Measurements from ENCODE around the gene MAP2K6. TPM values are rescaled to one million over a fixed set of nuclear protein-coding genes. Genes with fewer than 3 reads are reported as not detected.

Gene MAP2K6
- total RNA-seq, 1 donor from 2014 or later = 2.0 TPM

- no peaks in the 10 kb centered on the region for H3K27me3 ChIP-seq (ENCODE audit: low read depth)
- no peak overlapping the region for H3K27ac ChIP-seq (replicated peaks)
- no peak for TF ChIP-seq CTCF (IDR thresholded peaks at IDR 0.05; ENCODE audit: borderline replicate concordance)
- no peak overlapping the region for H3K4me3 ChIP-seq
- H3K36me3 ChIP-seq = no peaks in the 10 kb centered on the region
- DNase-seq = no peak
- intact Hi-C loops (cut with micrococcal nuclease) = no loop called here
- peaks cover 32% of the 10 kb centered on the region for H3K4me1 ChIP-seq
- no peaks in the 10 kb centered on the region for H3K9me3 ChIP-seq (replicated peaks)
Observed at GRCh38 chr17:69417545-69418483, 3.3 kb downstream of the MAP2K6 start.

GRCh38 chr17:69418535-69418934, 4.0 kb downstream of the MAP2K6 start:
- H3K9me3 ChIP-seq (replicated peaks) = no peaks in the 10 kb centered on the region
- peaks cover 32% of the 10 kb centered on the region for H3K4me1 ChIP-seq
- intact Hi-C loops (cut with micrococcal nuclease) = no loop called here
- H3K27me3 ChIP-seq (ENCODE audit: low read depth) = no peaks in the 10 kb centered on the region
- no peak overlapping the region for H3K4me3 ChIP-seq
- no peak for DNase-seq
- H3K36me3 ChIP-seq = no peaks in the 10 kb centered on the region
- no peak overlapping the region for H3K27ac ChIP-seq (replicated peaks)
- TF ChIP-seq CTCF (IDR thresholded peaks at IDR 0.05; ENCODE audit: borderline replicate concordance) = no peak

GRCh38 chr17:69423450-69423849, 9.0 kb downstream of the MAP2K6 start:
- H3K4me3 ChIP-seq = no peak overlapping the region

GRCh38 chr17:69424287-69425041, 10.0 kb downstream of the MAP2K6 start:
- no peak overlapping the region for H3K4me3 ChIP-seq
- DNase-seq = no peak
- intact Hi-C loops (cut with micrococcal nuclease) = no loop called here
- H3K9me3 ChIP-seq (replicated peaks) = no peaks in the 10 kb centered on the region
- no peaks in the 10 kb centered on the region for H3K36me3 ChIP-seq
- H3K27ac ChIP-seq (replicated peaks) = no peak overlapping the region
- no peaks in the 10 kb centered on the region for H3K4me1 ChIP-seq
- TF ChIP-seq CTCF (IDR thresholded peaks at IDR 0.05; ENCODE audit: borderline replicate concordance) = no peak
- no peaks in the 10 kb centered on the region for H3K27me3 ChIP-seq (ENCODE audit: low read depth)

More at GRCh38 chr17:69423450-69423849, 9.0 kb downstream of the MAP2K6 start:
- no peak for DNase-seq
- H3K9me3 ChIP-seq (replicated peaks) = no peaks in the 10 kb centered on the region
- no peaks in the 10 kb centered on the region for H3K36me3 ChIP-seq
- no peak overlapping the region for H3K27ac ChIP-seq (replicated peaks)
- no peak for TF ChIP-seq CTCF (IDR thresholded peaks at IDR 0.05; ENCODE audit: borderline replicate concordance)
- H3K27me3 ChIP-seq (ENCODE audit: low read depth) = no peaks in the 10 kb centered on the region
- intact Hi-C loops (cut with micrococcal nuclease) = no loop called here
- no peaks in the 10 kb centered on the region for H3K4me1 ChIP-seq

GRCh38 chr17:69425978-69426377, 11.5 kb downstream of the MAP2K6 start:
- intact Hi-C loops (cut with micrococcal nuclease) = no loop called here
- TF ChIP-seq CTCF (IDR thresholded peaks at IDR 0.05; ENCODE audit: borderline replicate concordance) = no peak
- Histone ChIP-seq H3K4me1 (peaks cover 3% of the 10 kb centered on the region), H3K4me3 (no peak overlapping the region), H3K27me3 (ENCODE audit: low read depth) (no peaks in the 10 kb centered on the region), H3K27ac (replicated peaks) (no peak overlapping the region), H3K9me3 (replicated peaks) (no peaks in the 10 kb centered on the region), H3K36me3 (no peaks in the 10 kb centered on the region)
- no peak for DNase-seq
